Measurements from ENCODE around the gene ANO8.

The ANO8 gene

GRCh38 chr19:17323964-17324332 lies 10.7 kb downstream of the ANO8 start:
- no peak overlapping the region for H3K4me3 ChIP-seq (ENCODE audit: low read depth, low read length)
- TF ChIP-seq CTCF (IDR thresholded peaks at IDR 0.05; ENCODE audit: low read depth, low read length), result no peak
- H3K27me3 ChIP-seq (ENCODE audit: insufficient read depth, low read depth, severe bottlenecking), result no peaks in the 10 kb centered on the region
- H3K36me3 ChIP-seq, result peaks cover 55% of the 10 kb centered on the region
- H3K27ac ChIP-seq, result no peak overlapping the region
- H3K9me3 ChIP-seq (ENCODE audit: severe bottlenecking), result no peaks in the 10 kb centered on the region
- no peak for DNase-seq

DNA sequence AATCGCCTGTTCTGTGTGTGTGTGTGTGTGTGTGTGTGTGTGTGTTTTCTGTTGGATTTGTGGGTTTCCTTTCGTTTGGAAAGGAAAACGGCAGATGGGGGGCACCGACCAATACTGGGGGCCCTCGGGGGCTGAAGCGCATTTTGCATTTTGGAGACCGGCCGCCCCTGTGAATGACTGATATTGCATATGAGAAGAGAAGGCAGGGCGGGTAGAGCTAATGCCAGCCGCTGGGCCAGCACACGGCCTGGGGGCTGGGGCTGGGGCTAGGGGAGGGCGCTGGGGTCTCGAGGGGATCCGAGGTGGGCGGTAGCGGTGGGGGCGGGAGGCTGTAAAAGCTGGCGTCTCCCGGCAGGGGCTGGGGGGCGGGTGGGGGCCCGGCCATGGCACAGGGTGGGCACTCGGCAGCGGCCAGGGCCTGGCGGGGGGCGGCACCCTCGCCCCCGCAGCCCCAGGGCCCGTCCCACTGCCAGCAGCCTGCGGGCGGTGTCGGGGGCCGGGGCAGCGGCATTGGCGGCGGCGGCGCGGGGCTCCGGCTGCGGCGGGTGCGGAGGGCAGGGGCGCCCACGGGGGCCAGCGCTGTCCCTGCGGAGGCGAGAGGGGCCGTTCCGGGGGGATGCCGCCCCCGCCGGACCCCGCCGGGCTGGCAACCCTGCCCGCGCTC lies 11.2 kb downstream of the ANO8 start:
- Histone ChIP-seq H3K36me3 (peaks cover 55% of the 10 kb centered on the region), H3K9me3 (ENCODE audit: severe bottlenecking) (no peaks in the 10 kb centered on the region), H3K27me3 (ENCODE audit: insufficient read depth, low read depth, severe bottlenecking) (no peaks in the 10 kb centered on the region), H3K4me3 (ENCODE audit: low read depth, low read length) (no peak overlapping the region), H3K27ac (no peak overlapping the region)
- TF ChIP-seq CTCF (IDR thresholded peaks at IDR 0.05; ENCODE audit: low read depth, low read length), result no peak
- DNase-seq, result no peak

DNA sequence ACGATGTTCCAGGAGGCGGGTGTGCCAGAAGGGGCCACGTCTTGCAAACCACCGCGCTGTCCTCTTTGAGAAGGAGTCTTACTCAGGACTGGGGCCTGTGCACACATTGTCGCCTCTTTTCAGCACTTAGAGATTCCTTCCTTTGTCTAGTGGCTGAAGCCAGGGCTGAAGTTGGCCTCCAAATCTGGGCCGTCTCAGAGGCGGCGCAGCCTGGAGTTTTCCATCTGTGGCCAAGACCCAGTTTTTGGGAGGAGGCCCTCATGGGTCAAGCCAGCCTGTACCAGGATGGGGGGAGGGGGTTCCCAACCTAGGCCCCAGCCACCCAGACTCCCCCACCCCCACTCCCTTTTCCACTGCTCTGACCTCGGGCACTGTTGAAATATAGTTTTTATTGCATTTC lies 11.8 kb downstream of the ANO8 start:
- Histone ChIP-seq H3K9me3 (ENCODE audit: severe bottlenecking) (no peaks in the 10 kb centered on the region), H3K36me3 (peaks cover 59% of the 10 kb centered on the region), H3K4me3 (ENCODE audit: low read depth, low read length) (no peak overlapping the region), H3K27me3 (ENCODE audit: insufficient read depth, low read depth, severe bottlenecking) (no peaks in the 10 kb centered on the region), H3K27ac (no peak overlapping the region)
- no peak for DNase-seq
- TF ChIP-seq CTCF (IDR thresholded peaks at IDR 0.05; ENCODE audit: low read depth, low read length), result no peak

DNA sequence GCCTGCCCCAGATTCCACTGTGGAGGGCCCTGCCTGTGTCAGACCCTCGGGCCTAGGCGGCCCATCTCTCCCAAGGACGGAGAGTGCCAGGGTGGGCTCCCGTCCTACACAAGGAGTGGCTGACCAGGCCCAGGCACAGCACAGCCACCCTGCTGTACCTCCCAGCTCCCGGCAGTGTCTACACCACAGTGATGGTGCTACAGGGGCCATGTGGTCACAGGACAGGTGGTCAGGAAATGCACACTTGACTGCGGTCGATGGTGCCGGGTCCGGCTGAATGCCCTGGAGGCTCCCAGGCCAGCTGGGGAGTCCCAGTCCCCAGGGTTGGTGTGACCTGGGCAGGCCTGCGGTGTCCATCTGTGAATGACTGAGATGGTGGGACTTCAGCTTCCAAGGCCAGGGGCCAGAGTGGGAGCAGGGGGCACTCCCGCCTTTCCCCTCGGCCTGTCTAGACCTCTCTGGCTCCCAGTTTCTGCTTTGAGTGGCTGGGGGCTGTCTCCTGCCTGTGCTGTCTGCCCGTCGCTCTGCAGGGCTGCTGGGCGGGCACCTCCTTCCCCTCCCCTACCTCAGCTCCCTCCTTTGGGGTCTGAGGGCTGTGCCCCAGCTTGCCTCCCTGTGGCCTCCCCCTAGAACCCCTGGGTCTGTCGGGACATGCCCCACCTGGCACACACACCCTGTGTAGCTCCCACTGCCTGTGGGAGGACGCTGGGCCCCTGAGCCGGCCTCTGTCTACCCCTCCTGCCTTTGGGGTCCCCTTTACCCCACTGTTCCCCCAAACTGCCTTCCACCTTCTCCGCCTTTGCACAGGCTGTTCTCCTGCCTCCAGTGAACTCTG lies 12.8 kb downstream of the ANO8 start:
- Histone ChIP-seq H3K36me3 (peaks cover 52% of the 10 kb centered on the region), H3K4me3 (ENCODE audit: low read depth, low read length) (no peak overlapping the region), H3K9me3 (ENCODE audit: severe bottlenecking) (no peaks in the 10 kb centered on the region), H3K27me3 (ENCODE audit: insufficient read depth, low read depth, severe bottlenecking) (no peaks in the 10 kb centered on the region), H3K27ac (no peak overlapping the region)
- no peak for TF ChIP-seq CTCF (IDR thresholded peaks at IDR 0.05; ENCODE audit: low read depth, low read length)
- DNase-seq, result no peak

- DNase-seq, result no peak
- H3K36me3 ChIP-seq, result peaks cover 50% of the 10 kb centered on the region
Measured at GRCh38 chr19:17320435-17320834, 14.2 kb downstream of the ANO8 start.

More at GRCh38 chr19:17320435-17320834, 14.2 kb downstream of the ANO8 start:
- H3K9me3 ChIP-seq (ENCODE audit: severe bottlenecking), result no peaks in the 10 kb centered on the region
- no peak overlapping the region for H3K4me3 ChIP-seq (ENCODE audit: low read depth, low read length)
- TF ChIP-seq CTCF (IDR thresholded peaks at IDR 0.05; ENCODE audit: low read depth, low read length), result no peak
- H3K27me3 ChIP-seq (ENCODE audit: insufficient read depth, low read depth, severe bottlenecking), result no peaks in the 10 kb centered on the region
- no peak overlapping the region for H3K27ac ChIP-seq

Measured in WERI-Rb-1 (cell line).